ENCODE results near the gene RBMY1F. TPM values are rescaled to one million over a fixed set of nuclear protein-coding genes. Genes with fewer than 3 reads are reported as not detected.
"Not testable (repeated sequence)": the region's sequence is repeated elsewhere in the genome, so short reads cannot be mapped to it uniquely, and the experiment has no call there.

Gene RBMY1F
- total RNA-seq (2021; fragmentation: NEBNext Ultra II Directional; extraction: Animal tissue kit (Norgen Biotek cat#: 25700)): not detected
- long read RNA-seq: 0 reads

- not testable (repeated sequence) for H3K27ac Mint-ChIP-seq; H3K4me3 Mint-ChIP-seq; H3K27me3 Mint-ChIP-seq (ENCODE audit: insufficient read depth); H3K36me3 Mint-ChIP-seq (ENCODE audit: low read depth); H3K9me3 Mint-ChIP-seq; H3K4me1 Mint-ChIP-seq (ENCODE audit: low read depth); DNase-seq
Measured at GRCh38 chrY:22182823-22183222, at the start of gene RBMY1F. TSS of gene RBMY1F (minus strand) at chrY:22182923. CDS start at chrY:22180969, 1,954 bp downstream.

- not testable (repeated sequence) for DNase-seq; H3K4me1 Mint-ChIP-seq (ENCODE audit: low read depth)
Measured at GRCh38 chrY:22151144-22151543, 31.6 kb downstream of the RBMY1F start.

GRCh38 chrY:22141011-22141695 is 41.6 kb downstream of the RBMY1F start:
- H3K9me3 Mint-ChIP-seq; H3K4me1 Mint-ChIP-seq (ENCODE audit: low read depth); H3K27ac Mint-ChIP-seq; H3K36me3 Mint-ChIP-seq (ENCODE audit: low read depth); DNase-seq; H3K4me3 Mint-ChIP-seq; H3K27me3 Mint-ChIP-seq (ENCODE audit: insufficient read depth): not testable (repeated sequence)

More at GRCh38 chrY:22151144-22151543, 31.6 kb downstream of the RBMY1F start:
- not testable (repeated sequence) for H3K36me3 Mint-ChIP-seq (ENCODE audit: low read depth); H3K4me3 Mint-ChIP-seq; H3K9me3 Mint-ChIP-seq; H3K27ac Mint-ChIP-seq; H3K27me3 Mint-ChIP-seq (ENCODE audit: insufficient read depth)

GRCh38 chrY:22134719-22135118 is 48.0 kb downstream of the RBMY1F start:
- not testable (repeated sequence) for H3K36me3 Mint-ChIP-seq (ENCODE audit: low read depth); H3K4me3 Mint-ChIP-seq; H3K9me3 Mint-ChIP-seq; H3K27me3 Mint-ChIP-seq (ENCODE audit: insufficient read depth); H3K27ac Mint-ChIP-seq; H3K4me1 Mint-ChIP-seq (ENCODE audit: low read depth); DNase-seq

- H3K9me3 Mint-ChIP-seq; H3K27ac Mint-ChIP-seq; H3K4me1 Mint-ChIP-seq (ENCODE audit: low read depth); H3K27me3 Mint-ChIP-seq (ENCODE audit: insufficient read depth); H3K36me3 Mint-ChIP-seq (ENCODE audit: low read depth); DNase-seq; H3K4me3 Mint-ChIP-seq: not testable (repeated sequence)
Measured at GRCh38 chrY:22130494-22130893, 52.2 kb downstream of the RBMY1F start.

Other genes with a start within 250 kb of the RBMY1F start
- not detected for gene RBMY1J, start 220.5 kb upstream of the RBMY1F start, total RNA-seq (2021; fragmentation: NEBNext Ultra II Directional; extraction: Animal tissue kit (Norgen Biotek cat#: 25700))

Measured in HFFc6 (cell line).